GM19467 (cell line): ENCODE measurements around the gene CDCP1.
"Not testable (repeated sequence)": the region's sequence is repeated elsewhere in the genome, so short reads cannot be mapped to it uniquely, and the experiment has no call there.

Experiments used
- ATAC-seq: cut with Tn5 transposase; IDR thresholded peaks from one replicate; pipeline ENCODE4 v1.9.1; 2021; ENCODE audit warnings: mild to moderate bottlenecking, moderate library complexity; ENCODE audit not compliant: unreplicated experiment

Gene CDCP1

GRCh38 chr3:45060165-45060892 is 85.8 kb downstream of the CDCP1 start:
- no peak for ATAC-seq

GRCh38 chr3:45059132-45059531 is 87.0 kb downstream of the CDCP1 start:
- ATAC-seq = no peak

- no peak for ATAC-seq
These were observed 88.6 kb downstream of the CDCP1 start for GRCh38 chr3:45057557-45057956.

- no peak for ATAC-seq
These were observed 89.4 kb downstream of the CDCP1 start for GRCh38 chr3:45056608-45057301.

- no peak for ATAC-seq
These were observed 90.6 kb downstream of the CDCP1 start for GRCh38 chr3:45055411-45056143.

- no peak for ATAC-seq
These were observed 91.2 kb downstream of the CDCP1 start for GRCh38 chr3:45055032-45055410.

GRCh38 chr3:45054196-45054857 is 91.9 kb downstream of the CDCP1 start:
- no peak for ATAC-seq

GRCh38 chr3:45053805-45054195 is 92.4 kb downstream of the CDCP1 start:
- ATAC-seq = not testable (repeated sequence)

GRCh38 chr3:45051685-45052084 is 94.5 kb downstream of the CDCP1 start:
- ATAC-seq = no peak

- ATAC-seq = no peak
These were observed 96.4 kb downstream of the CDCP1 start for GRCh38 chr3:45049807-45050206.

- ATAC-seq = no peak
These were observed 97.9 kb downstream of the CDCP1 start for GRCh38 chr3:45048244-45048643.

- no peak for ATAC-seq
These were observed 102.4 kb downstream of the CDCP1 start for GRCh38 chr3:45043728-45044299.

- ATAC-seq = no peak
These were observed 104.0 kb downstream of the CDCP1 start for GRCh38 chr3:45042162-45042561.

- no peak for ATAC-seq
These were observed 104.5 kb downstream of the CDCP1 start for GRCh38 chr3:45041666-45042065.

- ATAC-seq = peak; percentile 61
These were observed 108.3 kb downstream of the CDCP1 start for GRCh38 chr3:45037720-45038455.

GRCh38 chr3:45035441-45036301 is 110.5 kb downstream of the CDCP1 start:
- no peak for ATAC-seq

GRCh38 chr3:45034612-45035252 is 111.4 kb downstream of the CDCP1 start:
- ATAC-seq = no peak

- no peak for ATAC-seq
These were observed 112.4 kb downstream of the CDCP1 start for GRCh38 chr3:45033791-45034190.
